Progenitor cell of endocrine pancreas (in vitro differentiated cells): ENCODE measurements around the gene RAD51B. TPM values are rescaled to one million over a fixed set of nuclear protein-coding genes. Genes with fewer than 3 reads are reported as not detected.

Source experiments
- DNase-seq: peaks from one replicate; pipeline ENCODE4 v3.0.0; 2021; ENCODE audit warnings: low spot score; ENCODE audit not compliant: unreplicated experiment
- H3K27ac Mint-ChIP-seq: 2 replicates; pipeline ENCODE4 v1.8.0; 2021; ENCODE audit warnings: mild to moderate bottlenecking, moderate library complexity, mixed read lengths
- H3K27me3 Mint-ChIP-seq: 2 replicates; pipeline ENCODE4 v1.8.0; 2021; ENCODE audit warnings: mixed read lengths
- H3K36me3 Mint-ChIP-seq: 2 replicates; pipeline ENCODE4 v1.8.0; 2022; ENCODE audit warnings: mixed read lengths; ENCODE audit not compliant: insufficient read depth
- H3K4me1 Mint-ChIP-seq: 2 replicates; pipeline ENCODE4 v1.8.0; 2021; ENCODE audit warnings: low read depth, mixed read lengths
- H3K4me3 Mint-ChIP-seq: 2 replicates; pipeline ENCODE4 v1.8.0; 2021; ENCODE audit warnings: low read depth, mild to moderate bottlenecking, moderate library complexity, mixed read lengths
- H3K9me3 Mint-ChIP-seq: 2 replicates; pipeline ENCODE4 v1.8.0; 2021; ENCODE audit warnings: low read depth, mixed read lengths
- total RNA-seq: library from RNA; stranded (reverse); gene quantifications from 2 replicates; pipeline ENCODE4 v1.2.1, GENCODE V29; 2021
- TF ChIP-seq, protein P1 (sequence below): fragments of 200-600 bp; sonication (generic); IDR thresholded peaks from one replicate; pipeline ENCODE4 v1.5.0; 2021; ENCODE audit warnings: antibody characterized with exemption, mild to moderate bottlenecking; ENCODE audit not compliant: unreplicated experiment

The RAD51B gene
- total RNA-seq, 1 donor from 2014 or later, result 24.7 TPM

DNA sequence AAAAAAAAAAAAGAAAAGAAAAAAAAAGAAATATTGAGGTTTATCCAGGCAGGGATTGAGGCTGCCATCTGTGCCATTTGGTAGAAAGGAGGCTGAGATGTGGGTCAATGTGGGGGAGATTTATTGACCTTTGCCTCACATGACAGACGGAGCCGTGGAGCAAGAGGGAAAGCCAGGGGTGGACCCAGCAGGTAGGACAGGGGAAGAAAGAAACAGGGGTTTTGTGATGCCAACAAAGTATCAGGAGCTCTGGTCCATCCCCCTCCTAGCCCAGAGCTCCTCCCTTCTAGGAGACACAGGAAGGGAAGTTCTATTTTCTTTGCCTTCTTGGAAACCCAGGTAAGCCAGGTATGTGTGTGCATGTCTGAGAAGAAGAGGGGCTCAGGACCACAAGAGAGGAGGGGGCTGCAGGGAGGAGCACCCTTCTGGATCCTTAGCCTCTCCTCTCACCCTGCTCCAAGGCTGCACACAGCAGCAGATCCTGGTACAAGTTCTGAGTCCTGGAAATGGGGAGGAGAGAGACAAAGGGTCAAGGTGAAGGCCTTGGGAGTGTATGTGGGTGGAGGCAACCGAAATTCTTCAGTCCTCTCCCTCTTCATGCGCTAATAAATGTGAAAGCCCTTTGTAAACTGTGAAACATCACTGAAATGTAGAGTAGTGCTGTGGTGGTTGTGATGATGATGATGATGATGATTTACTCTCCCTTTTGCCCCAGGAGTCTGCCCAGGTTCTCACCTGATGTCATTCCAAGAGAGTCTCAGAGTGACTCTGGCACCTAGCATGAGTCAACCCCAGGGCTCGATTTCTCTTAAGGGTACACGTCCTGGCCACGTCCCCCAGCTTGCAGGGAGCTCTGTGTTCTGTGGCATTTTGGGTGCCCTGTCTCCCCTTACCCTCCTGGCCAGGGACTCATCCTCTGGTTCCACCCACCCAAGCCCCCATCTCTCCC, 947.0 kb downstream of the RAD51B start:
- peaks cover 17% of the 10 kb centered on the region for H3K4me1 Mint-ChIP-seq
- no peak overlapping the region for H3K27ac Mint-ChIP-seq
- no peaks in the 10 kb centered on the region for H3K36me3 Mint-ChIP-seq
- H3K9me3 Mint-ChIP-seq, result no peaks in the 10 kb centered on the region
- no peak overlapping the region for H3K4me3 Mint-ChIP-seq
- no peak for DNase-seq
- TF ChIP-seq, protein P1, sequence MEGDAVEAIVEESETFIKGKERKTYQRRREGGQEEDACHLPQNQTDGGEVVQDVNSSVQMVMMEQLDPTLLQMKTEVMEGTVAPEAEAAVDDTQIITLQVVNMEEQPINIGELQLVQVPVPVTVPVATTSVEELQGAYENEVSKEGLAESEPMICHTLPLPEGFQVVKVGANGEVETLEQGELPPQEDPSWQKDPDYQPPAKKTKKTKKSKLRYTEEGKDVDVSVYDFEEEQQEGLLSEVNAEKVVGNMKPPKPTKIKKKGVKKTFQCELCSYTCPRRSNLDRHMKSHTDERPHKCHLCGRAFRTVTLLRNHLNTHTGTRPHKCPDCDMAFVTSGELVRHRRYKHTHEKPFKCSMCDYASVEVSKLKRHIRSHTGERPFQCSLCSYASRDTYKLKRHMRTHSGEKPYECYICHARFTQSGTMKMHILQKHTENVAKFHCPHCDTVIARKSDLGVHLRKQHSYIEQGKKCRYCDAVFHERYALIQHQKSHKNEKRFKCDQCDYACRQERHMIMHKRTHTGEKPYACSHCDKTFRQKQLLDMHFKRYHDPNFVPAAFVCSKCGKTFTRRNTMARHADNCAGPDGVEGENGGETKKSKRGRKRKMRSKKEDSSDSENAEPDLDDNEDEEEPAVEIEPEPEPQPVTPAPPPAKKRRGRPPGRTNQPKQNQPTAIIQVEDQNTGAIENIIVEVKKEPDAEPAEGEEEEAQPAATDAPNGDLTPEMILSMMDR, result no peak
- H3K27me3 Mint-ChIP-seq, result peaks cover 2% of the 10 kb centered on the region

DNA sequence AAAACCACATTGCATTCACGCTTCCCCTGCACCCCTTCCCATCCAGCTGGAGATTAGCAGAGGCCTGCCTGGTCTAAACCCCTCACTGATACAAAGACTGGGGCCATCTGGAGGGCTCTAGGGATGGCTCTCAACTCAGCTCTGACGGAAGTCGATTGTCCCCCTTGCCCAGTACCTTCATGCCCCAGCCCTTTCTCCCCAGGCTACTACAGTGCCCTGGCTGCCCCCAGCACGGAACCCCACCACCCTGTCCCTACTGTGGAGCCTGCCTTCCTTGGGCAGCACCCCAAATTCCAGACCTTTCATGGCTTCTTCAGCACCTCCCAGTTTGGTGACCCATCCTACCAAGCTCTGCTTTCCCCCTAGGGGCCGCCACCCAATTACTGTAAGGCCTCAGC, 947.7 kb downstream of the RAD51B start:
- H3K9me3 Mint-ChIP-seq, result no peaks in the 10 kb centered on the region
- TF ChIP-seq, protein P1, result no peak
- H3K27ac Mint-ChIP-seq, result no peak overlapping the region
- peaks cover 13% of the 10 kb centered on the region for H3K4me1 Mint-ChIP-seq
- no peak overlapping the region for H3K4me3 Mint-ChIP-seq
- peaks cover 2% of the 10 kb centered on the region for H3K27me3 Mint-ChIP-seq
- DNase-seq, result no peak
- H3K36me3 Mint-ChIP-seq, result no peaks in the 10 kb centered on the region

DNA sequence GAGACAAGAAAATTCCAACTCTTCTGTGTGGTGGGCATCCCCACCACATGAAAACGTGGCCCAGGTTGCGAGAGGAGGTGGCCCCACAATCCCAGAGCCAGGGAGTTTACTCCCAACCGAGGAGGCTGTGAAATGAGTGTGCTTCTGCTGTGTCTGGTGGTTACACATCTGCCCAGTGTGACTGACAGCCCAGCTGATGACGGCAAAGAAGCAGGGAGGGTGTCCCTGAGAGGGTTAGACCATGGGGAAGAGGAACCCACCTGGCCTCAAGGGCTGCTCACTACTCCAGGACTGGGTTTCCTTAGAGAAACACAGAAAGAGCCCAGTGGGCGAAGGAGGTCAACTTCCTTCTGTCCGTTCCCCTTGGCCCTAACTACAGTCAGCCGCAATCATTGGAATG, 948.7 kb downstream of the RAD51B start:
- TF ChIP-seq, protein P1, result no peak
- H3K27me3 Mint-ChIP-seq, result peaks cover 2% of the 10 kb centered on the region
- no peaks in the 10 kb centered on the region for H3K36me3 Mint-ChIP-seq
- no peak overlapping the region for H3K27ac Mint-ChIP-seq
- no peak for DNase-seq
- no peaks in the 10 kb centered on the region for H3K9me3 Mint-ChIP-seq
- H3K4me1 Mint-ChIP-seq, result peaks cover 4% of the 10 kb centered on the region
- H3K4me3 Mint-ChIP-seq, result no peak overlapping the region

DNA sequence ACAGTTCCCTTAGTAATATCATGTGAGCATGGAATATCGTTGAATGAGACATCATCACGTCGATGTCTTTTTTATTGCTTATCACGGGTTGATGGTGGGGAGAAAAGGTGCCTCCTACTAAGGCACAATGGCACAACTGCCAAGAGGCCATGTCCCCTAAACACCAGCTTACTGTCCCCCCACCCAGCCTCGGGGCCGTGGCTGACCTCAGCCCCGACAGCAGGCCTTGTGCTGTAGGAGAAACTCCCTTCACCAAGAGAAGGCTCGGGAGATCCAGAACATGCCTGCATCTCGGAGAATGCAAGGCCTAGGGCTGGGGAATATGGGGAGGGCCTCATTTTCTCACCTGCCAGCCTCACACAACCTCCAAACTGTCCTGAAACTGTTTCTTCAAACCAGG, 950.5 kb downstream of the RAD51B start:
- H3K4me3 Mint-ChIP-seq, result no peak overlapping the region
- peaks cover 2% of the 10 kb centered on the region for H3K36me3 Mint-ChIP-seq
- H3K27ac Mint-ChIP-seq, result no peak overlapping the region

DNA sequence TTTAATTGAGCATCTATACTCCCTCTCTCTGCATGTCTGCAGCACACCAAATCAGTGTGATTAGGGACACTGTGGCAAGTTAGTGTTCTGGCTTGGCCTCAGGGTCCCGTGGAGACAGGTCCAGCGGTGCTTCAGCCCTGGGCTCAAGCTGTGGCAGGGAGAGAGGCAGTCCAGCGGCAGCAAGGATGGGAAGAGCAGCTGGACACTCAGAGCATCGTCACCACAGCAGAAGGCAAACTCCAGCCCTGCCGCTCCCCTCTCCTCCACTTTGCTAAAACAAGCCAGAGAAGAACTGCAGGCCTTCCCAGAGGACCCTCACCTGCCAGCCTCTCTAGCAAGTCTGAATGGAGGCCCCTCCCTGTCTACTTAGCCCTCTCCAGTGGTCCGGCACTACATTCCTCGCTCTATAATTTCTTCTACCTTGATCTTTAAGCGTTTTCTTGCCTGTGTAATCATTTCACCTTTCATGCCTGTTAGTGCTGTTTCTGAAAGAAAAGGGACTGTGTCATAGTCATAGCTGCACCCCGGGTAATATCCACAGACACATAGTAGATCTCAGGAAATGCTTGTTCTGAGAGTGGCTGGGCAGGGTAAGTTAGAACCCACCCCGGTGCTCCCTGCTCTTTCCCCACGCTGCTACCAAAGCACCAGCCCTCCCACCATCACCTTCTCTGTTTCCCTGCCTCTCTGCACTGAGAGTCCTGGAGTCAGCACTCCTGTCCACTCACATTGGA, 951.1 kb downstream of the RAD51B start:
- peaks cover 2% of the 10 kb centered on the region for H3K4me1 Mint-ChIP-seq
- TF ChIP-seq, protein P1, result no peak

More for the DNA sequence above, 950.5 kb downstream of the RAD51B start:
- peaks cover 4% of the 10 kb centered on the region for H3K9me3 Mint-ChIP-seq
- H3K27me3 Mint-ChIP-seq, result peaks cover 2% of the 10 kb centered on the region
- DNase-seq, result no peak
- peaks cover 2% of the 10 kb centered on the region for H3K4me1 Mint-ChIP-seq
- TF ChIP-seq, protein P1, result no peak

More for the DNA sequence above, 951.1 kb downstream of the RAD51B start:
- peaks cover 2% of the 10 kb centered on the region for H3K27me3 Mint-ChIP-seq
- no peak overlapping the region for H3K4me3 Mint-ChIP-seq
- peaks cover 8% of the 10 kb centered on the region for H3K9me3 Mint-ChIP-seq
- DNase-seq, result no peak
- peaks cover 2% of the 10 kb centered on the region for H3K36me3 Mint-ChIP-seq
- H3K27ac Mint-ChIP-seq, result no peak overlapping the region
